ENCODE results near the gene PPP1R1A. TPM values are rescaled to one million over a fixed set of nuclear protein-coding genes. Genes with fewer than 3 reads are reported as not detected.

PPP1R1A gene
- total RNA-seq: 1 to 10 TPM in 1 of 2 donors, not detected in 1; 2.5 TPM
- long read RNA-seq: 0 reads

- DNase-seq (peak in 1 of 2 donors; percentile 16), ATAC-seq (peak; percentile 70)
- intact Hi-C loops (cut with DNase I, micrococcal nuclease): no loop called here
These were observed at the start of gene PPP1R1A for GRCh38 chr12:54588110-54588889. Gene PPP1R1A (minus strand): TSS chr12:54588659. CDS start chr12:54588488, 171 bp downstream.

GRCh38 chr12:54634795-54635194 lies 46.3 kb upstream of the PPP1R1A start, which contains the start of gene LACRT:
Gene LACRT (minus strand): TSS chr12:54634895. CDS start chr12:54634841, 54 bp downstream.
- no peak for ATAC-seq
- intact Hi-C loops (cut with DNase I, micrococcal nuclease): no loop called here

GRCh38 chr12:54631988-54632728 lies 43.7 kb upstream of the PPP1R1A start:
- ATAC-seq: no peak
- intact Hi-C loops (cut with DNase I, micrococcal nuclease): no loop called here
- no peak for DNase-seq

More at GRCh38 chr12:54634795-54635194, 46.3 kb upstream of the PPP1R1A start, which contains the start of gene LACRT:
- no peak for DNase-seq

- no peak for DNase-seq
- ATAC-seq: no peak
- intact Hi-C loops (cut with DNase I, micrococcal nuclease): no loop called here
These were observed 43.1 kb upstream of the PPP1R1A start for GRCh38 chr12:54631551-54631950.

- DNase-seq (no peak), ATAC-seq (no peak)
- intact Hi-C loops (cut with DNase I, micrococcal nuclease): no loop called here
These were observed 41.5 kb upstream of the PPP1R1A start for GRCh38 chr12:54629925-54630324.

- no peak for ATAC-seq
- intact Hi-C loops (cut with DNase I, micrococcal nuclease): no loop called here
- DNase-seq: no peak
These were observed 39.9 kb upstream of the PPP1R1A start for GRCh38 chr12:54628186-54628846.

GRCh38 chr12:54627304-54627703 lies 38.8 kb upstream of the PPP1R1A start:
- intact Hi-C loops (cut with DNase I, micrococcal nuclease): no loop called here
- no peak for DNase-seq

GRCh38 chr12:54625598-54625997 lies 37.1 kb upstream of the PPP1R1A start:
- ATAC-seq: no peak
- intact Hi-C loops (cut with DNase I, micrococcal nuclease): no loop called here

More at GRCh38 chr12:54627304-54627703, 38.8 kb upstream of the PPP1R1A start:
- ATAC-seq: no peak

GRCh38 chr12:54624315-54625279 lies 36.1 kb upstream of the PPP1R1A start:
- intact Hi-C loops (cut with DNase I, micrococcal nuclease): no loop called here
- ATAC-seq (no peak), DNase-seq (no peak)

More at GRCh38 chr12:54625598-54625997, 37.1 kb upstream of the PPP1R1A start:
- DNase-seq: no peak

GRCh38 chr12:54622463-54623183 lies 34.2 kb upstream of the PPP1R1A start:
- ATAC-seq (no peak), DNase-seq (no peak)
- intact Hi-C loops (cut with DNase I, micrococcal nuclease): no loop called here

- DNase-seq (no peak), ATAC-seq (no peak)
- intact Hi-C loops (cut with DNase I, micrococcal nuclease): no loop called here
These were observed 28.6 kb upstream of the PPP1R1A start for GRCh38 chr12:54616933-54617680.

GRCh38 chr12:54612225-54612750 lies 23.8 kb upstream of the PPP1R1A start:
- DNase-seq (no peak), ATAC-seq (no peak)
- intact Hi-C loops (cut with DNase I, micrococcal nuclease): no loop called here

GRCh38 chr12:54611715-54612149 lies 23.3 kb upstream of the PPP1R1A start:
- DNase-seq (no peak), ATAC-seq (no peak)
- intact Hi-C loops (cut with DNase I, micrococcal nuclease): no loop called here

- no peak for ATAC-seq
- no peak for DNase-seq
- intact Hi-C loops (cut with DNase I, micrococcal nuclease): no loop called here
These were observed 20.3 kb upstream of the PPP1R1A start for GRCh38 chr12:54608769-54609168.

- intact Hi-C loops (cut with DNase I, micrococcal nuclease): no loop called here
- no peak for ATAC-seq
- DNase-seq: no peak
These were observed 19.7 kb upstream of the PPP1R1A start for GRCh38 chr12:54608156-54608555.

- ATAC-seq: no peak
- intact Hi-C loops (cut with DNase I, micrococcal nuclease): no loop called here
- DNase-seq: no peak
These were observed 18.1 kb upstream of the PPP1R1A start for GRCh38 chr12:54606556-54606955.
